Thoracic aorta (tissue), 2 donors: ENCODE data around the gene CXCL12. TPM values are rescaled to one million over a fixed set of nuclear protein-coding genes. Genes with fewer than 3 reads are reported as not detected.

Source experiments
- ATAC-seq: fragments of 150-250 bp; one replicate; pipeline ENCODE4 v1.8.0; 2017; ENCODE audit warnings: low read depth; ENCODE audit not compliant: insufficient number of reproducible peaks, low FRiP score
- DNase-seq: peaks from one replicate; pipeline ENCODE4 v3.0.0-alpha.2; 2020; ENCODE audit warnings: low spot score
- H3K27ac ChIP-seq, 2 donors: fragments of 200-600 bp; sonication (generic); 1 replicate in 1 of 2; 2 replicates in 1 of 2; pipeline ENCODE4 v1.5.1; 2016; ENCODE audit warnings: mild to moderate bottlenecking in 2 of 2, moderate library complexity in 2 of 2
- H3K27me3 ChIP-seq: fragments of 200-600 bp; sonication (generic); replicated peaks from 2 replicates; pipeline ENCODE4 v1.6.0; 2016; ENCODE audit warnings: mild to moderate bottlenecking; ENCODE audit not compliant: insufficient read depth
- H3K36me3 ChIP-seq: fragments of 200-600 bp; sonication (generic); one replicate; pipeline ENCODE4 v1.5.1; 2016
- H3K4me1 ChIP-seq, 2 donors: fragments of 200-600 bp; sonication (generic); 1 replicate in 1 of 2; 2 replicates in 1 of 2; pipeline versions ENCODE4 v1.5.1 to v1.6.0; 2016; ENCODE audit warnings: low read depth in 2 of 2, mild to moderate bottlenecking in 1 of 2; ENCODE audit not compliant: control insufficient read depth in 1 of 2
- H3K4me3 ChIP-seq: fragments of 200-600 bp; sonication (generic); 2 replicates; pipeline ENCODE4 v1.5.1; 2016; ENCODE audit warnings: mild to moderate bottlenecking
- H3K9me3 ChIP-seq: fragments of 200-600 bp; sonication (generic); 2 replicates; pipeline ENCODE4 v1.5.1; 2016
- CTCF ChIP-seq: fragments of 200-600 bp; sonication (generic); IDR thresholded peaks from one replicate; pipeline ENCODE4 v1.5.1; 2019; ENCODE audit warnings: antibody characterized with exemption
- total RNA-seq, 2 donors: library from RNA; depleted of rRNA; stranded (reverse); fragments of >200 nt; gene quantifications; one replicate each; pipeline versions ENCODE4 v1.1.0 to v1.2.3, GENCODE V29; 2016

CXCL12 gene
- total RNA-seq, 2 donors from 2014 or later, result 149 to 169 TPM

- TF ChIP-seq CTCF, result no peak
- no peaks in the 10 kb centered on the region for H3K4me1 ChIP-seq
- ATAC-seq, result no peak
- no peak overlapping the region for H3K27ac ChIP-seq
- no peaks in the 10 kb centered on the region for H3K27me3 ChIP-seq
- H3K9me3 ChIP-seq, result no peaks in the 10 kb centered on the region
- H3K36me3 ChIP-seq, result no peaks in the 10 kb centered on the region
- no peak for DNase-seq
- H3K4me3 ChIP-seq, result no peak overlapping the region
Observed at GRCh38 chr10:44352316-44353127, 32.4 kb downstream of the CXCL12 start.

GRCh38 chr10:44348496-44348895 lies 36.4 kb downstream of the CXCL12 start:
- H3K27ac ChIP-seq, result no peak overlapping the region
- TF ChIP-seq CTCF, result no peak
- H3K9me3 ChIP-seq, result no peaks in the 10 kb centered on the region
- H3K4me3 ChIP-seq, result no peak overlapping the region
- ATAC-seq (no peak), DNase-seq (no peak)
- H3K27me3 ChIP-seq, result no peaks in the 10 kb centered on the region
- H3K36me3 ChIP-seq, result no peaks in the 10 kb centered on the region
- H3K4me1 ChIP-seq, result no peaks in the 10 kb centered on the region

- DNase-seq, result no peak
- H3K36me3 ChIP-seq, result no peaks in the 10 kb centered on the region
- H3K27ac ChIP-seq, result no peak overlapping the region
- H3K4me1 ChIP-seq, result no peaks in the 10 kb centered on the region
- H3K4me3 ChIP-seq, result no peak overlapping the region
- H3K27me3 ChIP-seq, result no peaks in the 10 kb centered on the region
- no peak for TF ChIP-seq CTCF
- no peak for ATAC-seq
- H3K9me3 ChIP-seq, result no peaks in the 10 kb centered on the region
Observed at GRCh38 chr10:44347609-44348400, 37.1 kb downstream of the CXCL12 start.

- TF ChIP-seq CTCF, result no peak
- no peak overlapping the region for H3K27ac ChIP-seq
- DNase-seq, result no peak
- H3K27me3 ChIP-seq, result no peaks in the 10 kb centered on the region
- H3K4me1 ChIP-seq, result no peaks in the 10 kb centered on the region
- H3K9me3 ChIP-seq, result no peaks in the 10 kb centered on the region
- no peak overlapping the region for H3K4me3 ChIP-seq
- no peaks in the 10 kb centered on the region for H3K36me3 ChIP-seq
- no peak for ATAC-seq
Observed at GRCh38 chr10:44344727-44345126, 40.2 kb downstream of the CXCL12 start.

- no peak for TF ChIP-seq CTCF
- H3K9me3 ChIP-seq, result no peaks in the 10 kb centered on the region
- DNase-seq, result no peak
Observed at GRCh38 chr10:44343843-44344242, 41.1 kb downstream of the CXCL12 start.

More at GRCh38 chr10:44343843-44344242, 41.1 kb downstream of the CXCL12 start:
- Histone ChIP-seq H3K4me1 (no peaks in the 10 kb centered on the region), H3K27ac (no peak overlapping the region), H3K4me3 (no peak overlapping the region), H3K36me3 (no peaks in the 10 kb centered on the region), H3K27me3 (no peaks in the 10 kb centered on the region)
- no peak for ATAC-seq
